ENCODE measurements around the gene BPIFA1.

BPIFA1 gene

GRCh38 chr20:33240923-33241322, 5.1 kb downstream of the BPIFA1 start:
- no peak for DNase-seq

- no peak for DNase-seq
These were observed 6.7 kb downstream of the BPIFA1 start for GRCh38 chr20:33242319-33243100.

- DNase-seq = no peak
These were observed 10.3 kb downstream of the BPIFA1 start for GRCh38 chr20:33246077-33246476.

- no peak for DNase-seq
These were observed 13.7 kb downstream of the BPIFA1 start for GRCh38 chr20:33249456-33249855.

GRCh38 chr20:33250666-33251065, 14.9 kb downstream of the BPIFA1 start:
- no peak for DNase-seq

GRCh38 chr20:33251496-33251895, 15.7 kb downstream of the BPIFA1 start:
- no peak for DNase-seq

GRCh38 chr20:33252460-33252859, 16.7 kb downstream of the BPIFA1 start:
- DNase-seq = no peak

- no peak for DNase-seq
These were observed 19.2 kb downstream of the BPIFA1 start for GRCh38 chr20:33255005-33255404.

GRCh38 chr20:33257237-33257636, 21.4 kb downstream of the BPIFA1 start:
- no peak for DNase-seq

GRCh38 chr20:33259371-33259770, 23.6 kb downstream of the BPIFA1 start:
- DNase-seq = no peak

GRCh38 chr20:33261465-33261864, 25.7 kb downstream of the BPIFA1 start:
- DNase-seq = no peak

- DNase-seq = no peak
These were observed 26.9 kb downstream of the BPIFA1 start for GRCh38 chr20:33262658-33263065.

- DNase-seq = no peak
These were observed 28.0 kb downstream of the BPIFA1 start for GRCh38 chr20:33263784-33264183.

GRCh38 chr20:33267701-33268100, 31.9 kb downstream of the BPIFA1 start:
- no peak for DNase-seq

GRCh38 chr20:33272155-33272873, 36.5 kb downstream of the BPIFA1 start:
- DNase-seq = no peak

- DNase-seq = no peak
These were observed 37.5 kb downstream of the BPIFA1 start for GRCh38 chr20:33273117-33273851.

GRCh38 chr20:33275215-33275614, 39.4 kb downstream of the BPIFA1 start:
- no peak for DNase-seq

- no peak for DNase-seq
These were observed 40.1 kb downstream of the BPIFA1 start for GRCh38 chr20:33275871-33276270.

GRCh38 chr20:33276303-33277113, 40.7 kb downstream of the BPIFA1 start:
- no peak for DNase-seq

- DNase-seq = no peak
These were observed 42.0 kb downstream of the BPIFA1 start for GRCh38 chr20:33277471-33278441.

GRCh38 chr20:33278700-33279099, 42.9 kb downstream of the BPIFA1 start:
- DNase-seq = no peak
